ENCODE results near the gene ECE1.

Gene ECE1

DNA sequence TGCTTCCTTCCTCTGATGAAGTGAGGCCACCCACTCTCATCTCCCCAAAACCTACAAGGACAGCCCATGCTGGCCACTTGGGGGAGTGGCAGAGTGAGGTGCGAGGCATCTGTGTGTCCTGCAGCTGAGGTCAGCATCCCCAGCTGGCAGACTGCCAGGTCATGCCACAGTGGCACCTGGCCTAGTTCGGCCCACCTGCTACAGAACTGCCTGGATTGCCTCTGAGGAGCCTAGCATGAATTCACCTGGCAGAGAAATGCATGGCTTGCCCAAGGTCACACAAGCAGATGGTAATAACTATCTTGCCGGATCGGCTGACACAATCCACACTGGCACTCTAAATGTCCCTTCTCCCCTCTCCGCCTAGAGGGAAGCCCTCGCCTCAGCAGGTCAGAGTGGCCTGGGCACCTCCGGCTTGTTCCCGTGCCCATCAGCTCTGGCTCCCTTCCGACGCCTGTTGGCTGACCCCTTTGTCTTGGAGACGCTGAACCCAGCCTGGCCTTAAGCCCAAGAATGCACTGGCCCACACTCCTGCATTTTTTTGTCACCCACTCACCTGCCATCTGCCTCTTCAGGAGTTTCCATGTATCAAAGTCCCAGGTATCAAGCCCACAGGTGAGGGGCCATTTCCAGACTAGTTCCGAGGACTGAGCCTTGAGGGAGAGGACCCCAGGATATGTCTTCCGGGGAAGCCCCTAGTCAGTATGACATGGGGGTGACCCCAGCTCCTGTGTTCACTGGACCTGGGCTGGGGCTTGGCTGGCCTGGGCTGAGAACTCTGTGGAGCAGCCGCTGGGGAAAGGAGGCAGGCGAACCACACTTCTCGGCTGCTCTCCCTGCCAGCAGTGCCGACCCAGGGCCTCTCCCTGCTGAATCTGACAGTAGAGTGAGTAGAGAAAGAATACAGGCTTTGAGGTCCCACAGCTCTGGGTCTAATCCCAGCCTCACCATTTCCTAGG is 21.7 kb downstream of the ECE1 start:
- peak; percentile 84 for DNase-seq (ENCODE audit: low spot score)

DNA sequence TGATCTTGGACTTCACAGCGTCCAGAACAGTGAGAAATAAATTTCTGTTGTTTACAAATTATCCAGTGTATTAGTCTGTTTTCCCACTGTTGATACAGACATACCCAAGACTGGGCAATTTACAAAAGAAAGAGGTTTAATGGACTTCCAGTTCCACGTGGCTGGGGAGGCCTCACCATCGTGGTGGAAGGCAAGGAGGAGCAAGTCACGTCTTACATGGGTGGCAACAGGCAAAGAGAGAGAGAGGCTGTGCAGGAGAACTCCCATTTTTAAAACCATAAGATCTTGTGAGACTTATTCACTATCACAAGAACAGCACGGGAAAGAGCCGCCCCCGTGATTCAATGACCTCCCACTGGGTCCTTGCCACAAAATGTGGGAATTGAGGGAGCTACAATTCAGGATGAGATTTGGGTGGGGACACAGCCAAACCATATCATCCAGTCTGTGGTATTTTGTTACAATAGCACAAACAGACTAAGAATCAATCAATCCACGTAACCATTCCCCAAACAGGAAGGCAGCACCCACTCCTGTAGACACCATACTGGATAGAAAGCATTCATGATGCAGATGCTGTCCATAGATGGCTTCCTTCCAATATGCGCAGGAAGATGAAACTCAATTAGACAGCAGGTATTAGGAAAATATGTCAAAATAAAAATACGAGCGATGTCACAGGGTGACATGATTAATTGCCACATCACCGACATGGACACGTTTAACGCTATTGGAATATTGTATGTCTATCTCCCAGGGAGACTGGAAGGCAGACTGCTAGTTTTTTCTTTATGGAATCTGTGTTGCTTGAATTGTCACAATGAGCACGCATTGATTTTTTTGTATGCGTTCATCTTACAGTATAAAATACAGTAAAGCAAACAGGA is 22.8 kb downstream of the ECE1 start:
- no peak for DNase-seq (ENCODE audit: low spot score)

DNA sequence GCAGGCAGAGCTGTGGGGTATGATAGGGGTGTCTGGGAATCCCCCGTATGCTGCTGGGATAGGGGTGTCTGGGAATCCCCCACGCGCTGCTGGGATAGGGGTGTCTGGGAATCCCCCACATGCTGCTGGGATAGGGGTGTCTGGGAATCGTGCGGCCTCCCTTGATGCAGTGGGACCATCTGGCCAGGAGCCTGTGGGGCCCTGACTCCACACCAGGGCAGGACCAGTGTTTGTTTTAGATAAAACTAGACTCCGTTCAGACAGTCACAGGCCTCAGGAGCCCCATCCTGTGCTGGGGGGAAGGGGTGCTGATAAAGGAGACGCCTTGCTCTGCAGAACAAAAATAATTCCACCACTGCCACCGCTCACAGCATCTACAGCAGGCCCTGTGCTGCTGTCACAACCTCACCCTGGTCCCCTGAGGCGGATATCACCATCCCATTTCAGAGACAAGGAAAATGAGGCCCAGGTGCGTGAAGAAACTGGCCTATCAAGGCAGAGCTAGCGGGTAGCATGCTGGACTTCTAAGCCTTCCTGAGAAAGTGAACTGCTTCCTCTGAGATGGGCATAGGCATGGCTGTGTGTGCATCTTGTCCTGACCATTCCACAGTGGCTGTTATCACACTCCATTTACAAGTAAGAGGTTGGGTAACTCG is 24.0 kb downstream of the ECE1 start:
- DNase-seq (ENCODE audit: low spot score): no peak

- no peak for DNase-seq (ENCODE audit: low spot score)
Observed at GRCh38 chr1:21265644-21266043, 24.6 kb downstream of the ECE1 start.

- no peak for DNase-seq (ENCODE audit: low spot score)
Observed at GRCh38 chr1:21264898-21265297, 25.4 kb downstream of the ECE1 start.

GRCh38 chr1:21263653-21264225 is 26.5 kb downstream of the ECE1 start:
- no peak for DNase-seq (ENCODE audit: low spot score)

GRCh38 chr1:21263052-21263429 is 27.2 kb downstream of the ECE1 start:
- no peak for DNase-seq (ENCODE audit: low spot score)

GRCh38 chr1:21262293-21263051 is 27.8 kb downstream of the ECE1 start:
- no peak for DNase-seq (ENCODE audit: low spot score)

- DNase-seq (ENCODE audit: low spot score): no peak
Observed at GRCh38 chr1:21261551-21262292, 28.5 kb downstream of the ECE1 start.

GRCh38 chr1:21260405-21261125 is 29.7 kb downstream of the ECE1 start:
- DNase-seq (ENCODE audit: low spot score): no peak

- no peak for DNase-seq (ENCODE audit: low spot score)
Observed at GRCh38 chr1:21259316-21260076, 30.8 kb downstream of the ECE1 start.

DNA sequence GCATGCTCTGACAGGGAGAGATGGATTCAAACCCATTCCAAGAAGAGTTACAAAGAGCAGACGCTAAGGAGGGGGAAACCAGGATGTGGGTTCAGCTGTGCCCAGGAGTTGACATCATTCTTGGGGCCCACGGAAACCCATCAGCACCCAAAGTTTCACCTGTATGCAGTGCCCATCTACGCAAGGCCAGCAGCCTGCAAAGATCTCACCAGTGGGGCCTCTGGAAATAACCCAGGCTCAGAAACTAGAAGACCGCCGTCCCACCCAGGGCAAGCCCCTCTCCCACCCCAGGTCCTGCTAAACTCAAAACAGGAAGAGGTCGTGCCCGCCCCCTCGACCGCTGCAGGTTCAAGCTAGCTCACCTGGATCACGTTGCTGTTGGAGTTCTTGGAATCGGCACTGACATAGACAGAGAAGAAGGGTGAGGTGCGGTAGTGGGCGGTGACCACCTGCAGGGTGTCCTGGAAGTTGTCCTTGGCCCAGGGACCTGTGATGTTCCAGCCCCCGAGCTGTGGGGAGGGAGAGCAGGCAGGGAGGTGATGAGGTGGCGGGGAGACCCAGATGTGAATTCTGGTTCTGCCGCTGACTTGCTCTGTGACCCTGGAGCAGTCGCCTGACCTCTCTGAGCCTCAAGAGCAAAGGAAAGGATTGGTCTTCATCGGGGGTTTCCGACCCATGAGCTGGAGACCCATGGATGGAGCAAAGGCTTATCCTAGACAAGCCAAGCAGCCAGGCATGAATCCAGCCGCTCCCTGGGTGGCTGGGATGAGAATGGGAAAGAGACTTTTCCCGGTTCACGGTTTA is 31.7 kb downstream of the ECE1 start:
- DNase-seq (ENCODE audit: low spot score): no peak

DNA sequence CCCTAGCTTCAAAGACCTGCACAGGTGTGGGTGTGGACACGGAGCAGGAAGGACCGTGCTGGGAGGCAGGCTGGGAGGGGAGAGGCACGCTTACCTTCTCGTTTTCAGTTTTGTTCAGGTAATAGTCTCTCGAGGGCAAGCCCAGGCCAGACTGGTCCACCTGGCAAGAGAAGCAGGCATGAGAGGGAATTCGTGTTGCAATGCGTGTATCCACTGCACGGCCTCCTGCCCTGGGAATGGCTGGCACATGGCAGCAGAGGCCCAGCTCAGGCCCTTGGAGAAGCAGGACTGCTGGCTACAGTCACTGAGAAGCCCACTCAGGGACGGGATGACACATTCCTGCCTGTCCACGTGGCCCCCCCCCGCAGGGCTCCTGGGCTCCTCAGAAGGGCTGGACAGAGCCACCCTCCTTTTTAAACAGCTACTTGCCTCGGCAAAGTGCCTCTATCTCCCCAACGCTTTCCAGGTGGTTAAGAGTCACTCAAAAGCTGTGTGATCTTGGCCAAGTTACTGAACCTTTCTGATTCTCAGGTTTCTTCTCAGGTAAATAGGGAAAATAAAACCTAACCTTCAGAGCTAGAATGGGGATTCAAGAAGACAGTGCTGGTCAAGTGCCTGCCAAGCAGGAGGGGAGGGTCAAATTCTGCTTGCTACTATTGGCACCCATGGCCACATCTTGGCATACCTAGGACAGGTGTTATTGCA is 32.7 kb downstream of the ECE1 start:
- no peak for DNase-seq (ENCODE audit: low spot score)

- no peak for DNase-seq (ENCODE audit: low spot score)
Observed at GRCh38 chr1:21256776-21257175, 33.5 kb downstream of the ECE1 start.

DNA sequence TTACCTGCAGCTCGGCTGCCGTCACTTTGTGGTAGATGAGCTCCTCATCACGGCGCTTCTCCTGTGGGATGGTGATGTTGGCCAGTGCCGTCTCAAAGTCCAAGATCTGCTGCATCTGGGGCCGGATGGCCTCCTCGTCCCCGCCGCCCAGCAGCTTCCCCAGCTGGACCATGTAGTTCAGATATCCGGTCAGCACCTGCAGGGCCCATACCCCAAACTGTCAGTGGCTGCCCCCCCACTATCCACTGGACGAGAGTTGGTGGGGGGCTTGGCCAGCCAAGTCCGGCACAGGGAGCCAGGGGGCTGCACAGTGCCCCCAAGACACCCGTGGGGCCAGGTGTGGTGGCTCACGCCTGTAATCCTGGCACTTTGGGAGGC is 34.3 kb downstream of the ECE1 start:
- DNase-seq (ENCODE audit: low spot score): no peak

GRCh38 chr1:21255284-21255942 is 34.9 kb downstream of the ECE1 start:
- peak; percentile 93 for DNase-seq (ENCODE audit: low spot score)

DNA sequence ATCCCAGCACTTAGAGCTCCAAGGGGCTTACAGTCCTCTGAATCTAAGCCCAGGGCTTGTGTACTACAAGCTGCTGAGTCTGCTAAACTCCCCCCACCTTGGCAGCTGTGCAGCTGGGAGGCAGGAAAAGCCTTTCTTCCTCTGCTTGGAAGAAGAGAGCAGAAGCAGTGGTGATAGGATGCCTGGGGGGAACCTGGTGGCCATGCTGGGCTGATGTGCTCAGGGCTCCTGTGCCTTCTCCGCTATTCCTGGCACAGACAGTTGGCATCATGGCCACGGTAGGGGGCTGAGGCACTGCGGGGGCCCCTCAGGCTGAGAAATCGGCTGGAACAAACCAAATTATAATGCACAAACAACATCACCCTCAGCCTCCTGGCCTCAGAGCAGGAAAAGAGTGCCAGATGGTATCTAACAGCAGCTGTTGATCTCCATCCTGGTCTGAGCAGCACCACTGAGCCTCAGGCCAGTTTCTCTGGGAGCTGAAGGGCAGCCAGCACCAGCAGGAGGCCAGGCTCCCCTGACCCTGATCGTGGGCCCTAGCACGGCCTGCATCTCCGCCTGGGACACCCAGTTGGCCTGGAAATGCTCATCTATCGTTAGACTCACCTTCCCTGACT is 35.8 kb downstream of the ECE1 start:
- peak; percentile 46 for DNase-seq (ENCODE audit: low spot score)

Data from cerebellar cortex (tissue), 1 donor.